ENCODE data around the gene GLIS1.
"Not testable (repeated sequence)": the region's sequence is repeated elsewhere in the genome, so short reads cannot be mapped to it uniquely, and the experiment has no call there.

The GLIS1 gene

DNA sequence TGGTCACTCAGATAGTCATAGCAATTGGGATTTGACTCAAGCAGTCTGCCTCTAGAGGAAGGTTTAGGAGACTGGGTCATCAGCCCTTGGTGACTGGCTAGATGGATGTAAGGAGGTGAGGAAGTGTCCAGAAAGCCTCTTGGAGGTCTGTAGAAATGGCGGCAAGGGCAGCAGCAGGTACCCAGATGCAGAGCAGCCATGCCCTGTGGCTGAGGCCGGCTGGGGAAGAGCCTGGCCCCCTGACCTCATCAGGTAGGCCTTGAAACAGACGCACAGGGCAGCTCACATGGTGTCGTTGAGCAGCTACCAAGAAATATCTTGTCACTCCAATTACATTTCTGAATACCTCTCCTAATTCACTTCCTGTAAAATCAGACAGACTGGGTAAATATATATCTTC, 181.6 kb downstream of the GLIS1 start:
- H4K20me1 ChIP-seq (ENCODE audit: insufficient read depth, low read length, poor library complexity, severe bottlenecking): no peaks in the 10 kb centered on the region
- H3K79me2 ChIP-seq (ENCODE audit: insufficient read depth, low read length): no peaks in the 10 kb centered on the region
- H3K4me2 ChIP-seq (ENCODE audit: low read depth, low read length, poor library complexity, severe bottlenecking): no peak overlapping the region
- no peaks in the 10 kb centered on the region for H3K9me2 ChIP-seq (replicated peaks; ENCODE audit: low read depth, low read length)
- H3K4me3 ChIP-seq (ENCODE audit: low read length, poor library complexity, severe bottlenecking): no peak overlapping the region
- H3K36me3 ChIP-seq (ENCODE audit: insufficient read depth, low read length): no peaks in the 10 kb centered on the region
- H3F3A ChIP-seq (ENCODE audit: low read depth): peaks cover 4% of the 10 kb centered on the region; the same call in 1 of the 2 replicates
- H3K9me3 ChIP-seq (ENCODE audit: insufficient read depth, low read depth, low read length): no peaks in the 10 kb centered on the region
- H3K4me1 ChIP-seq (ENCODE audit: insufficient read depth, low read length, poor library complexity, severe bottlenecking): peaks cover 54% of the 10 kb centered on the region
- H3K9ac ChIP-seq (ENCODE audit: low read depth, low read length, poor library complexity, severe bottlenecking): no peak overlapping the region
- no peaks in the 10 kb centered on the region for H3K27me3 ChIP-seq (ENCODE audit: insufficient read depth, low read length, poor library complexity, severe bottlenecking)
- no peak overlapping the region for H2AFZ ChIP-seq (ENCODE audit: low read length)
- no peak for TF ChIP-seq EZH2phosphoT487 (IDR thresholded peaks at IDR 0.05; ENCODE audit: borderline replicate concordance)
- TF ChIP-seq, protein P1, sequence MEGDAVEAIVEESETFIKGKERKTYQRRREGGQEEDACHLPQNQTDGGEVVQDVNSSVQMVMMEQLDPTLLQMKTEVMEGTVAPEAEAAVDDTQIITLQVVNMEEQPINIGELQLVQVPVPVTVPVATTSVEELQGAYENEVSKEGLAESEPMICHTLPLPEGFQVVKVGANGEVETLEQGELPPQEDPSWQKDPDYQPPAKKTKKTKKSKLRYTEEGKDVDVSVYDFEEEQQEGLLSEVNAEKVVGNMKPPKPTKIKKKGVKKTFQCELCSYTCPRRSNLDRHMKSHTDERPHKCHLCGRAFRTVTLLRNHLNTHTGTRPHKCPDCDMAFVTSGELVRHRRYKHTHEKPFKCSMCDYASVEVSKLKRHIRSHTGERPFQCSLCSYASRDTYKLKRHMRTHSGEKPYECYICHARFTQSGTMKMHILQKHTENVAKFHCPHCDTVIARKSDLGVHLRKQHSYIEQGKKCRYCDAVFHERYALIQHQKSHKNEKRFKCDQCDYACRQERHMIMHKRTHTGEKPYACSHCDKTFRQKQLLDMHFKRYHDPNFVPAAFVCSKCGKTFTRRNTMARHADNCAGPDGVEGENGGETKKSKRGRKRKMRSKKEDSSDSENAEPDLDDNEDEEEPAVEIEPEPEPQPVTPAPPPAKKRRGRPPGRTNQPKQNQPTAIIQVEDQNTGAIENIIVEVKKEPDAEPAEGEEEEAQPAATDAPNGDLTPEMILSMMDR (conservative IDR thresholded peaks at IDR 0.05; ENCODE audit: low read length): no peak

DNA sequence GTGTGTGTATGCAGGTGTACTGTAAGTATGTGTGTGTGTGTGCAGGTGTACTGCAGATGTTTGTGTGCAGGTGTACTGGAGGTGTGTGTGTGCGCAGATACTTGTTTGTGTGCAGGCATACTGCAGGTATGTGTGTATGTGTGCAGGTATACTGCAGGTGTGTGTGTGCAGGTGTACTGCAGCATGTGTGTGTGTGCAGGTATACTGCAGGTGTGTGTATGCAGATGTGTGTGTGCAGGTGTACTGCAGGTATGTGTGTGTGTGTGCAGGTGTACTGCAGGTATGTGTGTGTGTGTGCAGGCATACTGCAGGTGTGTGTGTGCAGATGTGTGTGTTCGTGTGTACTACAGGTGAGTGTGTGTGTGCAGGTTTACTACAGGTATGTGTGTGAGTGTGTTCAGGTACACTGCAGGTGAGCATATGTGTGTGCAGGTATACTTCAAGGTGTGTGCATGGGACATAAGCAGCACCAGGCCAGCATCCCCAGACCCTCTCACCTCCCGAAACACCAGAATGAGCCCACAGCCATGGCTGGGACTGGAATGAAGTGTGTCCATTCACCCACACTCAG, 182.2 kb downstream of the GLIS1 start:
- Histone ChIP-seq H3F3A (ENCODE audit: low read depth) (peaks cover 4% of the 10 kb centered on the region; the same call in 1 of the 2 replicates), H2AFZ (ENCODE audit: low read length) (no peak overlapping the region), H3K79me2 (ENCODE audit: insufficient read depth, low read length) (no peaks in the 10 kb centered on the region), H4K20me1 (ENCODE audit: insufficient read depth, low read length, poor library complexity, severe bottlenecking) (no peaks in the 10 kb centered on the region), H3K9me2 (replicated peaks; ENCODE audit: low read depth, low read length) (no peaks in the 10 kb centered on the region), H3K9me3 (ENCODE audit: insufficient read depth, low read depth, low read length) (no peaks in the 10 kb centered on the region), H3K4me3 (ENCODE audit: low read length, poor library complexity, severe bottlenecking) (no peak overlapping the region), H3K4me2 (ENCODE audit: low read depth, low read length, poor library complexity, severe bottlenecking) (no peak overlapping the region), H3K4me1 (ENCODE audit: insufficient read depth, low read length, poor library complexity, severe bottlenecking) (peaks cover 54% of the 10 kb centered on the region), H3K27me3 (ENCODE audit: insufficient read depth, low read length, poor library complexity, severe bottlenecking) (no peaks in the 10 kb centered on the region), H3K36me3 (ENCODE audit: insufficient read depth, low read length) (no peaks in the 10 kb centered on the region), H3K9ac (ENCODE audit: low read depth, low read length, poor library complexity, severe bottlenecking) (no peak overlapping the region)
- no peak for TF ChIP-seq EZH2phosphoT487 (IDR thresholded peaks at IDR 0.05; ENCODE audit: borderline replicate concordance)
- TF ChIP-seq, protein P1 (conservative IDR thresholded peaks at IDR 0.05; ENCODE audit: low read length): no peak

DNA sequence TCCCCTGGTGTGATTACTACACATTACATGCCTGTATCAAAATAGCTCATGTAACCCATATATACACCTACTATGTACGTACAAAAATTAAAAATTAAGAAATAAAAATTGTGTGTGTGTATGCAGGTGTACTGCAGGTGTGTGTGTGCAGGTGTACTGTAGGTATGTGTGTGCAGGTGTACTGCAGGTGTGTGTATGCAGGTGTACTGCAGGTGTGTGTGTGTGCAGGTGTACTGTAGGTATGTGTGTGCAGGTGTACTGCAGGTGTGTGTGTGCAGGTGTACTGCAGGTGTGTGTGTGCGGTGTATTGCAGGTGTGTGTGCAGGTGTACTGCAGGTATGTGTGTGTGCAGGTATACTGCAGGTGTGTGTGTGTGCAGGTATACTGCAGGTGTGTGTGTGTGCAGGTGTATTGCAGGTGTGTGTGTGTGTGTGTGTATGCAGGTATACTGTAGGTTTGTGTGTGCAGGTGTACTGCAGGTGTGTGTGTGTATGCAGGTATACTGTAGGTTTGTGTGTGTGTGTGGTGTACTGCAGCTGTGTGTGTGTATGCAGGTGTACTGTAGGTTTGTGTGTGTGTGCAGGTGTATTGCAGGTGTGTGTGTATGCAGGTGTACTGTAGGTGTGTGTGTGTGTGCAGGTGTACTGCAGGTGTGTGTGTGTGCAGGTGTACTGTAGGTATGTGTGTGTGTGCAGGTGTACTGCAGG, 183.2 kb downstream of the GLIS1 start:
- not testable (repeated sequence) for H3K9me2 ChIP-seq (replicated peaks; ENCODE audit: low read depth, low read length); H3K9ac ChIP-seq (ENCODE audit: low read depth, low read length, poor library complexity, severe bottlenecking); H3K4me3 ChIP-seq (ENCODE audit: low read length, poor library complexity, severe bottlenecking); H3K79me2 ChIP-seq (ENCODE audit: insufficient read depth, low read length); H3K9me3 ChIP-seq (ENCODE audit: insufficient read depth, low read depth, low read length); H2AFZ ChIP-seq (ENCODE audit: low read length); H4K20me1 ChIP-seq (ENCODE audit: insufficient read depth, low read length, poor library complexity, severe bottlenecking); H3K36me3 ChIP-seq (ENCODE audit: insufficient read depth, low read length); H3K27me3 ChIP-seq (ENCODE audit: insufficient read depth, low read length, poor library complexity, severe bottlenecking); H3F3A ChIP-seq (ENCODE audit: low read depth); H3K4me2 ChIP-seq (ENCODE audit: low read depth, low read length, poor library complexity, severe bottlenecking)
- peaks cover 52% of the 10 kb centered on the region for H3K4me1 ChIP-seq (ENCODE audit: insufficient read depth, low read length, poor library complexity, severe bottlenecking)
